ENCODE results near the gene RAB1A. TPM values are rescaled to one million over a fixed set of nuclear protein-coding genes. Genes with fewer than 3 reads are reported as not detected.

RAB1A gene
- total and polyA plus RNA-seq, 2 of the 13 experiments (the other 11 are each of a cell fraction or from before 2014, with no cell fraction given) = 206 to 226 TPM

- peak; percentile 60; the same call in 1 of the 2 replicates for TF ChIP-seq ZNF782 (CRISPR knock-in tag; IDR thresholded peaks at IDR 0.05; ENCODE audit: borderline replicate concordance)
- no peak for TF ChIP-seq ETV5 (CRISPR knock-in tag; IDR thresholded peaks at IDR 0.05; ENCODE audit: borderline replicate concordance)
- TF ChIP-seq ZBTB44 (CRISPR knock-in tag; IDR thresholded peaks at IDR 0.05) = no peak
- TF ChIP-seq CREBL2 (CRISPR knock-in tag; IDR thresholded peaks at IDR 0.05; ENCODE audit: borderline replicate concordance) = no peak
- TF ChIP-seq YEATS4 (CRISPR knock-in tag; IDR thresholded peaks at IDR 0.05; ENCODE audit: borderline replicate concordance) = no peak; the same call in 1 of the 2 replicates
- no peak for TF ChIP-seq ZNF142 (CRISPR knock-in tag; IDR thresholded peaks at IDR 0.05)
- no peak; the same call in 1 of the 2 replicates for TF ChIP-seq ZIK1 (CRISPR knock-in tag; IDR thresholded peaks at IDR 0.05; ENCODE audit: borderline replicate concordance, low read depth)
- peak; percentile 78; the same call in 1 of the 2 replicates for TF ChIP-seq SALL1 (CRISPR knock-in tag; IDR thresholded peaks at IDR 0.05)
- TF ChIP-seq SOX13 (IDR thresholded peaks at IDR 0.05) = no peak
- TF ChIP-seq SOX13 (CRISPR knock-in tag; conservative IDR thresholded peaks at IDR 0.05 in 1 of 2, IDR thresholded peaks at IDR 0.05 in 1 of 2) = no peak
- TF ChIP-seq ATRX (CRISPR knock-in tag; IDR thresholded peaks at IDR 0.05; ENCODE audit: borderline replicate concordance) = no peak
- no peak for TF ChIP-seq TOPORS (CRISPR knock-in tag; IDR thresholded peaks at IDR 0.05)
- TF ChIP-seq ZNF816 (CRISPR knock-in tag; IDR thresholded peaks at IDR 0.05; ENCODE audit: borderline replicate concordance) = no peak; the same call in 1 of the 2 replicates
- no peak for TF ChIP-seq ZNF513 (CRISPR knock-in tag; conservative IDR thresholded peaks at IDR 0.05)
- TF ChIP-seq ZNF569 (CRISPR knock-in tag; IDR thresholded peaks at IDR 0.05; ENCODE audit: borderline replicate concordance) = peak; percentile 40; the same call in 1 of the 2 replicates
- TF ChIP-seq ZNF615 (CRISPR knock-in tag; IDR thresholded peaks at IDR 0.05; ENCODE audit: borderline replicate concordance) = peak; percentile 67; the same call in 1 of the 2 replicates
- TF ChIP-seq IKZF4 (CRISPR knock-in tag; IDR thresholded peaks at IDR 0.05; ENCODE audit: borderline replicate concordance, low read depth, not compliant biosample characterization) = peak; percentile 76
- no peak for TF ChIP-seq ZNF850 (CRISPR knock-in tag; conservative IDR thresholded peaks at IDR 0.05)
- peak in 1 of 2 experiments; percentile 79; a peak in 2 of 4 replicates for TF ChIP-seq KLF16 (CRISPR knock-in tag; IDR thresholded peaks at IDR 0.05)
Measured at GRCh38 chr2:65129826-65130663, at the start of gene RAB1A (continued).
